Keratinocyte (primary cell): ENCODE data around the gene PAK2. TPM values are rescaled to one million over a fixed set of nuclear protein-coding genes. Genes with fewer than 3 reads are reported as not detected.

Experiments
- DNase-seq: peaks from one replicate; pipeline ENCODE4 v3.0.0-alpha.2; 2011; ENCODE audit warnings: low read depth, missing footprints, low spot score
- FAIRE-seq: peaks from 2 replicates; lab custom pipeline; 2011; peaks lifted over from hg19 to GRCh38; lab: Jason Lieb, UNC
- H2AFZ ChIP-seq: 2 replicates; pipeline ENCODE4 v1.6.0; 2012; ENCODE audit warnings: low read length, control low read depth, inconsistent platforms; ENCODE audit not compliant: control insufficient read depth
- H3K27ac ChIP-seq: 2 replicates; pipeline ENCODE4 v1.5.1; 2011; ENCODE audit warnings: low read length; ENCODE audit not compliant: control insufficient read depth, insufficient read depth
- H3K27me3 ChIP-seq: 3 replicates; pipeline ENCODE4 v1.6.0; 2011; ENCODE audit warnings: low read length; ENCODE audit not compliant: control insufficient read depth, insufficient read depth; ENCODE audit errors: extremely low read depth
- H3K36me3 ChIP-seq, 2 experiments: 2 replicates in 1 of 2; 3 replicates in 1 of 2; pipeline ENCODE4 v1.5.1; 2011; ENCODE audit warnings: low read length in 2 of 2, mild to moderate bottlenecking in 1 of 2; ENCODE audit not compliant: control insufficient read depth in 2 of 2, insufficient read depth in 2 of 2; ENCODE audit errors: extremely low read depth in 1 of 2
- H3K4me1 ChIP-seq: 3 replicates; pipeline ENCODE4 v1.5.1; 2011; ENCODE audit warnings: low read length; ENCODE audit not compliant: control insufficient read depth, insufficient read depth; ENCODE audit errors: extremely low read depth
- H3K4me2 ChIP-seq: 3 replicates; pipeline ENCODE4 v1.6.0; 2011; ENCODE audit warnings: low read depth, low read length; ENCODE audit not compliant: control insufficient read depth, insufficient read depth; ENCODE audit errors: extremely low read depth
- H3K4me3 ChIP-seq, 3 experiments: fragments of 200-600 bp in 1 of 3; sonication (generic) in 1 of 3; 2 replicates in 2 of 3; 3 replicates in 1 of 3; pipeline ENCODE4 v1.5.1; 2011 to 2016; ENCODE audit warnings: low read length in 3 of 3, mild to moderate bottlenecking in 3 of 3, control low read depth in 2 of 3, inconsistent platforms in 1 of 3, low read depth in 1 of 3, mixed read lengths in 1 of 3, mixed run types in 1 of 3, moderate library complexity in 1 of 3; ENCODE audit not compliant: control insufficient read depth in 2 of 3, insufficient read depth in 2 of 3; ENCODE audit errors: extremely low read depth in 1 of 3
- H3K79me2 ChIP-seq: 2 replicates; pipeline ENCODE4 v1.6.0; 2012; ENCODE audit warnings: low read length; ENCODE audit not compliant: control insufficient read depth, insufficient read depth
- H3K9ac ChIP-seq: 3 replicates; pipeline ENCODE4 v1.6.0; 2011; ENCODE audit warnings: low read length; ENCODE audit not compliant: control insufficient read depth, insufficient read depth; ENCODE audit errors: extremely low read depth
- H3K9me1 ChIP-seq: 3 replicates; pipeline ENCODE4 v1.6.0; 2011; ENCODE audit warnings: low read length; ENCODE audit not compliant: control insufficient read depth, insufficient read depth; ENCODE audit errors: extremely low read depth
- H3K9me3 ChIP-seq: 2 replicates; pipeline ENCODE4 v1.5.1; 2012; ENCODE audit warnings: low read depth, low read length; ENCODE audit not compliant: control insufficient read depth
- H4K20me1 ChIP-seq: 3 replicates; pipeline ENCODE4 v1.6.0; 2011; ENCODE audit warnings: low read length; ENCODE audit not compliant: control insufficient read depth, insufficient read depth; ENCODE audit errors: extremely low read depth
- EZH2 ChIP-seq: IDR thresholded peaks from one replicate; pipeline ENCODE4 v1.6.1; 2012; ENCODE audit warnings: inconsistent platforms, mild to moderate bottlenecking, low read length, moderate library complexity
- dilution Hi-C: fragments of 300-500 bp; cut with MboI; formaldehyde crosslinking; loops from one replicate; pipeline ENCODE4 v1.7.0; 2020; ENCODE audit warnings: low sequenced_read_pairs; ENCODE audit not compliant: extremely low pct_ligation_motif_present
- polyA plus RNA-seq, 5 experiments: library from polyadenylated mRNA; depleted of rRNA in 3 of 5; stranded (reverse) in 3 of 5; stranded (forward) in 1 of 5; unstranded in 1 of 5; fragments of >200 nt; gene quantifications; 1 replicate in 1 of 5; 2 replicates in 3 of 5; 3 replicates in 1 of 5; pipeline versions ENCODE4 v1.2.1 to v1.2.3, GENCODE V29; 2011 to 2012; ENCODE audit warnings: missing spikeins in 2 of 5, low read depth in 1 of 5, low replicate concordance in 1 of 5
- TF ChIP-seq, protein P1 (sequence below), 3 experiments: IDR thresholded peaks in 1 of 3; conservative IDR thresholded peaks in 1 of 3; optimal IDR thresholded peaks in 1 of 3; 2 replicates in 2 of 3; 3 replicates in 1 of 3; pipeline versions ENCODE3 to v1.5.1; 2011; ENCODE audit warnings: low read length in 3 of 3, mild to moderate bottlenecking in 3 of 3, moderate library complexity in 2 of 3, control low read depth in 1 of 3, inconsistent platforms in 1 of 3; ENCODE audit not compliant: insufficient read depth in 2 of 3; ENCODE audit errors: extremely low read depth in 1 of 3

The PAK2 gene
- polyA plus RNA-seq, 1 donor (not counting 4 experiments of a cell fraction or from before 2014, with no cell fraction given), result 52.3 TPM

- Histone ChIP-seq H3K79me2 (peaks cover 43% of the 10 kb centered on the region), H3K4me1 (peaks cover 10% of the 10 kb centered on the region), H3K4me3 (peak overlapping the region; percentile 80 to 96 (median 86)), H4K20me1 (peaks cover 2% of the 10 kb centered on the region), H3K27me3 (no peaks in the 10 kb centered on the region), H2AFZ (peak overlapping the region; percentile 98), H3K9me1 (no peaks in the 10 kb centered on the region), H3K36me3 (peaks cover 0 to 9% of the 10 kb centered on the region in 2 experiments), H3K4me2 (peak overlapping the region; percentile 76), H3K9me3 (no peaks in the 10 kb centered on the region), H3K27ac (peak overlapping the region; percentile 81), H3K9ac (peak overlapping the region; percentile 85)
- TF ChIP-seq, protein P1, sequence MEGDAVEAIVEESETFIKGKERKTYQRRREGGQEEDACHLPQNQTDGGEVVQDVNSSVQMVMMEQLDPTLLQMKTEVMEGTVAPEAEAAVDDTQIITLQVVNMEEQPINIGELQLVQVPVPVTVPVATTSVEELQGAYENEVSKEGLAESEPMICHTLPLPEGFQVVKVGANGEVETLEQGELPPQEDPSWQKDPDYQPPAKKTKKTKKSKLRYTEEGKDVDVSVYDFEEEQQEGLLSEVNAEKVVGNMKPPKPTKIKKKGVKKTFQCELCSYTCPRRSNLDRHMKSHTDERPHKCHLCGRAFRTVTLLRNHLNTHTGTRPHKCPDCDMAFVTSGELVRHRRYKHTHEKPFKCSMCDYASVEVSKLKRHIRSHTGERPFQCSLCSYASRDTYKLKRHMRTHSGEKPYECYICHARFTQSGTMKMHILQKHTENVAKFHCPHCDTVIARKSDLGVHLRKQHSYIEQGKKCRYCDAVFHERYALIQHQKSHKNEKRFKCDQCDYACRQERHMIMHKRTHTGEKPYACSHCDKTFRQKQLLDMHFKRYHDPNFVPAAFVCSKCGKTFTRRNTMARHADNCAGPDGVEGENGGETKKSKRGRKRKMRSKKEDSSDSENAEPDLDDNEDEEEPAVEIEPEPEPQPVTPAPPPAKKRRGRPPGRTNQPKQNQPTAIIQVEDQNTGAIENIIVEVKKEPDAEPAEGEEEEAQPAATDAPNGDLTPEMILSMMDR (optimal IDR thresholded peaks at IDR 0.05 in 1 of 3, IDR thresholded peaks at IDR 0.05 in 1 of 3, conservative IDR thresholded peaks at IDR 0.05 in 1 of 3; ENCODE audit: extremely low read depth in 1 of 3, insufficient read depth in 2 of 3, low read length in 3 of 3), result no peak
- TF ChIP-seq EZH2, result no peak
- no peak for FAIRE-seq
- dilution Hi-C loops, result no loop called here
- DNase-seq, result no peak
Observed at GRCh38 chr3:196867155-196867506, 127.5 kb downstream of the PAK2 start.

DNA sequence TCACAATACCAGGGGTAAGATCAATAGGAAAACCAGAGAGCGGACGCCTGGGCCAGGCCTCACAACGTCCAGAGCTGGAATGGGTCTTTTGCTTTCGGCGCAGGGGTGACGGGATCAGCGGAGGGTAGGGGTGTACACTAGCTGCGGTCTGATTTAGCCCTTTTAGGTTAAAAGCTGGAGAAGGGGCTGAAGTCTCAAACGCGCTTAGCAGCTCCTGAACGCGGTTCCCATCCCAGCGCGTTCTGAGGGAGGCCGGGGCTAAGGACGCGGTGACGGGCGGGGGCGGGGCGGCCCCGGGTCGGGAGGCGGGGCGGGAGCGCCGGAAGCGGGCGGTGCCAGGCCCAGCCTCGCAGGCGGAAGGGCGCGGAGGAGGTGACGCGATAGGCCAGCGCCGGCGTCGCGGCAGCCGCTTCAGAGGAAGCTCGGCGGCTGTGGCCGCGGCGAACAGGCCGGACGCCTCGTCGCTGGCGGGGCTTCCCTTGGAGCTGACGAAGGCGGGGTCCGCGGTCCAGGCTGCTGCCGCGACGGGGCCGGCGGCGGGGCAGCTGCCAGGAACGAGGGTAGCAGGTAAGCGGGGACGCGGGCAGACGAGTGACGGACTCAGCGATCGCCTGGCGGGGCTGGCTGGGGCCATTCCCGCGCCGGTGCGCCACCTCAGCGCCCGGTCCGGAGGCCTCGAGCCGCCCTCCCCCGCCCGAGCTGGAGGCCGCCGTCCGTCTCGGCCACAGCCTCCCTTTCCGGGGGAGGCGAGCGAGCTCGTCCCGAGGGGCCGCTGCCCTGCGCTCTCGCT lies 128.0 kb downstream of the PAK2 start, which contains the start of gene SENP5:
TSS of gene SENP5 (plus strand) at position 414 of the 790 bp plus-strand sequence. CDS start 17,262 bp downstream, outside the sequence.
- FAIRE-seq (no peak), DNase-seq (peak; percentile 19)
- dilution Hi-C loops, result no loop called here
- no peak for TF ChIP-seq EZH2
- TF ChIP-seq, protein P1 (optimal IDR thresholded peaks at IDR 0.05 in 1 of 3, IDR thresholded peaks at IDR 0.05 in 1 of 3, conservative IDR thresholded peaks at IDR 0.05 in 1 of 3; ENCODE audit: extremely low read depth in 1 of 3, insufficient read depth in 2 of 3, low read length in 3 of 3), result no peak
- H3K4me3 ChIP-seq, result peak within 1 kb of the TSS; percentile 80 to 96 (median 87)
- no peaks in the 10 kb centered on the region for H3K9me3 ChIP-seq
- peaks cover 49% of the 10 kb centered on the region for H3K79me2 ChIP-seq
- H3K27me3 ChIP-seq, result no peaks in the 10 kb centered on the region
- peak within 1 kb of the TSS; percentile 85 for H3K9ac ChIP-seq
- H3K9me1 ChIP-seq, result no peaks in the 10 kb centered on the region
- peak within 1 kb of the TSS; percentile 81 for H3K27ac ChIP-seq
- H3K4me1 ChIP-seq, result peaks cover 10% of the 10 kb centered on the region
- H3K4me2 ChIP-seq, result peak within 1 kb of the TSS; percentile 92
- H2AFZ ChIP-seq, result peak within 1 kb of the TSS; percentile 98
- H4K20me1 ChIP-seq, result peaks cover 6% of the 10 kb centered on the region
- H3K36me3 ChIP-seq, result peaks cover 0 to 10% of the 10 kb centered on the region in 2 experiments
